ENCODE data around the gene HRAS. TPM values are rescaled to one million over a fixed set of nuclear protein-coding genes. Genes with fewer than 3 reads are reported as not detected.

HRAS gene
- total RNA-seq, 1 experiment from 2014 or later = 104 TPM

- Histone ChIP-seq H3K27me3 (ENCODE audit: insufficient read depth, low read length) (no peaks in the 10 kb centered on the region), H3K4me1 (ENCODE audit: control insufficient read depth in 1 of 2, insufficient read depth in 2 of 2, low read length in 2 of 2) (no peaks in the 10 kb centered on the region), H2AFZ (ENCODE audit: low read depth, low read length, poor library complexity, severe bottlenecking) (no peak overlapping the region), H3K4me3 (replicated peaks in 1 of 2; ENCODE audit: low read depth in 1 of 2, low read length in 2 of 2) (no peak overlapping the region), H3K36me3 (ENCODE audit: control insufficient read depth in 1 of 2, insufficient read depth in 2 of 2, low read length in 2 of 2) (peaks cover 0 to 4% of the 10 kb centered on the region in 2 experiments; a peak in 2 of 4 replicates), H3K9me2 (ENCODE audit: insufficient read depth) (no peaks in the 10 kb centered on the region), H3K27ac (ENCODE audit: low read depth, low read length) (no peak overlapping the region), H4K20me1 (ENCODE audit: insufficient read depth) (no peaks in the 10 kb centered on the region), H3K9me3 (ENCODE audit: control insufficient read depth in 1 of 2, insufficient read depth in 1 of 2, low read depth in 1 of 2, low read length in 2 of 2) (no peaks in the 10 kb centered on the region), H3K4me2 (ENCODE audit: low read length) (no peak overlapping the region), H3K79me2 (ENCODE audit: insufficient read depth, low read length) (no peaks in the 10 kb centered on the region; the same call in 1 of the 2 replicates), H3K9ac (ENCODE audit: low read length) (no peak overlapping the region)
- intact Hi-C loops (cut with micrococcal nuclease) = no loop called here
- ATAC-seq (no peak), DNase-seq (ENCODE audit: low read depth, low spot score) (no peak)
- ChIA-PET CTCF (no interaction called here), POLR2A (no interaction called here), RAD21 (ENCODE audit: low non-redundant PET in 1 of 2, low total read pairs in 2 of 2, uncharacterized antibody in 2 of 2, unreplicated experiment in 2 of 2) (no interaction called here)
- TF ChIP-seq EZH2phosphoT487 (IDR thresholded peaks at IDR 0.05; ENCODE audit: borderline replicate concordance) = no peak
- TF ChIP-seq ZBTB33 (IDR thresholded peaks at IDR 0.05; ENCODE audit: extremely low read depth, insufficient replicate concordance, low read length) = no peak
- TF ChIP-seq JUND (IDR thresholded peaks at IDR 0.05) = no peak
- no peak for TF ChIP-seq EGR1 (IDR thresholded peaks at IDR 0.05; ENCODE audit: low read depth)
- no peak for TF ChIP-seq POLR2AphosphoS5 (IDR thresholded peaks at IDR 0.05; ENCODE audit: low read depth, low read length)
- TF ChIP-seq YY1 (IDR thresholded peaks at IDR 0.05; ENCODE audit: extremely low read depth, insufficient replicate concordance, low read depth, low read length) = no peak
- TF ChIP-seq ZFX (IDR thresholded peaks at IDR 0.05) = no peak
- TF ChIP-seq TCF7L2 (IDR thresholded peaks at IDR 0.05; ENCODE audit: borderline replicate concordance, extremely low read depth, insufficient read depth, insufficient read length) = no peak
- no peak for TF ChIP-seq FOSL1 (IDR thresholded peaks at IDR 0.05; ENCODE audit: low read depth)
- TF ChIP-seq MAX (IDR thresholded peaks at IDR 0.05) = no peak
- no TSS peak for BruUV-seq (replicated peaks)
Measured at GRCh38 chr11:491358-491757, 44.0 kb downstream of the HRAS start.

All from HCT116 (cell line).